ENCODE results near the gene ONECUT3. TPM values are rescaled to one million over a fixed set of nuclear protein-coding genes. Genes with fewer than 3 reads are reported as not detected.

Gene ONECUT3
- total and polyA plus RNA-seq, 9 of the 15 experiments (the other 6 are each of a cell fraction or from before 2014, with no cell fraction given) = not detected

DNA sequence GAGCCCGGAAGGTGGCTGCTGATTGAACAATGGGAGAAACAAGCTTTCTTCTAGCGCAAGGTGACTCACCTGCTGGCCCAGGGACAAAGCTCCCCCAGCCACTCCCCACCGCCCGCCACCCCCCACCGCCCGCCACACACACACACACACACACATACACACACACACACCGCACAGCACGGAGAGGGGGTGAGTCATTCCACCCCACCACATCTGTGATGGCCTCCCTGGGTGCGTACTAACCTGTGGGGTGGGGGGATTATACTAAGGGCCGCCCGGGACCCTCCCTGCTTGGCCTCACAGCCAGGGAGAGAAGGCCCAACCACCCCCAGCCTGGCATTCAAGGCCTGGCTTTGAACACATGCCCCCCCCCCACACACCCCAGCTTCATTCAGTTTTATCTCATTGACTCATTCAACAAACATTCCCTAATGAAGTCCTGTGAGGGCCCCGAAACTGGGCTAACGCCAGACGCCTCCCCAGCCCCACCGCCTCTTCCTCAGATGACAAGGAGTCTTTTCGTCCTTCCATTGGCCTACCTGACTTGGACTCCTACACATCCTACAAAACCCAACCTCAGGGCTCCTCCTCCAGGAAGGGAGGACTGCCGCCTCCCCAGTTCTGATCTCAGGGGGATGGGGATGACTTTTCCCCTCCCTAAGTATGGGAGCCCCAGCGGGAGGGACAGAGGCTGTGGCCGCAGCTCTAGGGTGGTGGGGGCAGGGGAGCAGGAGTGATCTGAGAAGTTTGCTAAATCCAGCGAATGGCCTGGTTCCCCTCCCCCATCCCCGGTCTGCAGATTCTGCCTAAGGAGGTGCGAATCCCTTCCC is 5.8 kb upstream of the ONECUT3 start (continued):
- TF ChIP-seq, protein P1, sequence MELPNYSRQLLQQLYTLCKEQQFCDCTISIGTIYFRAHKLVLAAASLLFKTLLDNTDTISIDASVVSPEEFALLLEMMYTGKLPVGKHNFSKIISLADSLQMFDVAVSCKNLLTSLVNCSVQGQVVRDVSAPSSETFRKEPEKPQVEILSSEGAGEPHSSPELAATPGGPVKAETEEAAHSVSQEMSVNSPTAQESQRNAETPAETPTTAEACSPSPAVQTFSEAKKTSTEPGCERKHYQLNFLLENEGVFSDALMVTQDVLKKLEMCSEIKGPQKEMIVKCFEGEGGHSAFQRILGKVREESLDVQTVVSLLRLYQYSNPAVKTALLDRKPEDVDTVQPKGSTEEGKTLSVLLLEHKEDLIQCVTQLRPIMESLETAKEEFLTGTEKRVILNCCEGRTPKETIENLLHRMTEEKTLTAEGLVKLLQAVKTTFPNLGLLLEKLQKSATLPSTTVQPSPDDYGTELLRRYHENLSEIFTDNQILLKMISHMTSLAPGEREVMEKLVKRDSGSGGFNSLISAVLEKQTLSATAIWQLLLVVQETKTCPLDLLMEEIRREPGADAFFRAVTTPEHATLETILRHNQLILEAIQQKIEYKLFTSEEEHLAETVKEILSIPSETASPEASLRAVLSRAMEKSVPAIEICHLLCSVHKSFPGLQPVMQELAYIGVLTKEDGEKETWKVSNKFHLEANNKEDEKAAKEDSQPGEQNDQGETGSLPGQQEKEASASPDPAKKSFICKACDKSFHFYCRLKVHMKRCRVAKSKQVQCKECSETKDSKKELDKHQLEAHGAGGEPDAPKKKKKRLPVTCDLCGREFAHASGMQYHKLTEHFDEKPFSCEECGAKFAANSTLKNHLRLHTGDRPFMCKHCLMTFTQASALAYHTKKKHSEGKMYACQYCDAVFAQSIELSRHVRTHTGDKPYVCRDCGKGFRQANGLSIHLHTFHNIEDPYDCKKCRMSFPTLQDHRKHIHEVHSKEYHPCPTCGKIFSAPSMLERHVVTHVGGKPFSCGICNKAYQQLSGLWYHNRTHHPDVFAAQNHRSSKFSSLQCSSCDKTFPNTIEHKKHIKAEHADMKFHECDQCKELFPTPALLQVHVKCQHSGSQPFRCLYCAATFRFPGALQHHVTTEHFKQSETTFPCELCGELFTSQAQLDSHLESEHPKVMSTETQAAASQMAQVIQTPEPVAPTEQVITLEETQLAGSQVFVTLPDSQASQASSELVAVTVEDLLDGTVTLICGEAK (IDR thresholded peaks at IDR 0.05) = no peak
- TF ChIP-seq, protein P1 (CRISPR knock-in tag; IDR thresholded peaks at IDR 0.05) = no peak
- TF ChIP-seq NR2C2 (CRISPR knock-in tag; IDR thresholded peaks at IDR 0.05) (no peak), NR2C2 (tag; IDR thresholded peaks at IDR 0.05) (peak; percentile 54; the same call in 1 of the 2 replicates), RBM22 (IDR thresholded peaks at IDR 0.05; ENCODE audit: low read depth, low read length, poor library complexity, severe bottlenecking) (no peak), KLF6 (CRISPR knock-in tag; IDR thresholded peaks at IDR 0.05; ENCODE audit: borderline replicate concordance) (no peak), KDM1A (IDR thresholded peaks at IDR 0.05) (peak; percentile 64 to 85; a peak in 3 of 4 replicates), FOXK2 (conservative IDR thresholded peaks at IDR 0.05 in 1 of 2, IDR thresholded peaks at IDR 0.05 in 1 of 2; ENCODE audit: low read depth in 2 of 2) (no peak), TBL1XR1 (IDR thresholded peaks at IDR 0.05; ENCODE audit: low read length in 2 of 2) (no peak; a peak in 2 of 4 replicates), KAT8 (IDR thresholded peaks at IDR 0.05; ENCODE audit: low read depth) (no peak), PML (IDR thresholded peaks at IDR 0.05; ENCODE audit: low read length) (no peak), HMG20B (CRISPR knock-in tag; IDR thresholded peaks at IDR 0.05) (no peak)
- TF ChIP-seq, protein P2, sequence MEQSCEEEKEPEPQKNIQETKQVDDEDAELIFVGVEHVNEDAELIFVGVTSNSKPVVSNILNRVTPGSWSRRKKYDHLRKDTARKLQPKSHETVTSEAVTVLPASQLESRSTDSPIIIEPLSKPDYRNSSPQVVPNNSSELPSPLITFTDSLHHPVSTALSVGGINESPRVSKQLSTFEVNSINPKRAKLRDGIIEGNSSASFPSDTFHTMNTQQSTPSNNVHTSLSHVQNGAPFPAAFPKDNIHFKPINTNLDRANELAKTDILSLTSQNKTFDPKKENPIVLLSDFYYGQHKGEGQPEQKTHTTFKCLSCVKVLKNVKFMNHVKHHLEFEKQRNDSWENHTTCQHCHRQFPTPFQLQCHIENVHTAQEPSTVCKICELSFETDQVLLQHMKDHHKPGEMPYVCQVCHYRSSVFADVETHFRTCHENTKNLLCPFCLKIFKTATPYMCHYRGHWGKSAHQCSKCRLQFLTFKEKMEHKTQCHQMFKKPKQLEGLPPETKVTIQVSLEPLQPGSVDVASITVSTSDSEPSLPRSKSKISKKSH (CRISPR knock-in tag; IDR thresholded peaks at IDR 0.05) = no peak
- TF ChIP-seq, protein P3, sequence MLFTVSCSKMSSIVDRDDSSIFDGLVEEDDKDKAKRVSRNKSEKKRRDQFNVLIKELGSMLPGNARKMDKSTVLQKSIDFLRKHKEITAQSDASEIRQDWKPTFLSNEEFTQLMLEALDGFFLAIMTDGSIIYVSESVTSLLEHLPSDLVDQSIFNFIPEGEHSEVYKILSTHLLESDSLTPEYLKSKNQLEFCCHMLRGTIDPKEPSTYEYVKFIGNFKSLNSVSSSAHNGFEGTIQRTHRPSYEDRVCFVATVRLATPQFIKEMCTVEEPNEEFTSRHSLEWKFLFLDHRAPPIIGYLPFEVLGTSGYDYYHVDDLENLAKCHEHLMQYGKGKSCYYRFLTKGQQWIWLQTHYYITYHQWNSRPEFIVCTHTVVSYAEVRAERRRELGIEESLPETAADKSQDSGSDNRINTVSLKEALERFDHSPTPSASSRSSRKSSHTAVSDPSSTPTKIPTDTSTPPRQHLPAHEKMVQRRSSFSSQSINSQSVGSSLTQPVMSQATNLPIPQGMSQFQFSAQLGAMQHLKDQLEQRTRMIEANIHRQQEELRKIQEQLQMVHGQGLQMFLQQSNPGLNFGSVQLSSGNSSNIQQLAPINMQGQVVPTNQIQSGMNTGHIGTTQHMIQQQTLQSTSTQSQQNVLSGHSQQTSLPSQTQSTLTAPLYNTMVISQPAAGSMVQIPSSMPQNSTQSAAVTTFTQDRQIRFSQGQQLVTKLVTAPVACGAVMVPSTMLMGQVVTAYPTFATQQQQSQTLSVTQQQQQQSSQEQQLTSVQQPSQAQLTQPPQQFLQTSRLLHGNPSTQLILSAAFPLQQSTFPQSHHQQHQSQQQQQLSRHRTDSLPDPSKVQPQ (CRISPR knock-in tag; IDR thresholded peaks at IDR 0.05; ENCODE audit: borderline replicate concordance) = no peak
